HepG2 (cell line): ENCODE results near the gene RPL19. TPM values are rescaled to one million over a fixed set of nuclear protein-coding genes. Genes with fewer than 3 reads are reported as not detected.

Experiments used
- ATRX ChIP-seq: sonication (generic); formaldehyde crosslinking; IDR thresholded peaks from 2 replicates; pipeline ENCODE4 v1.4.0; 2020; ENCODE audit warnings: missing genetic modification reagents, borderline replicate concordance
- GPN1 ChIP-seq: sonication (generic); formaldehyde crosslinking; IDR thresholded peaks from 2 replicates; pipeline ENCODE4 v1.5.1; 2020; ENCODE audit warnings: missing genetic modification reagents, borderline replicate concordance
- MTF1 ChIP-seq: sonication (generic); formaldehyde crosslinking; IDR thresholded peaks from 2 replicates; pipeline ENCODE4 v1.5.0; 2020; ENCODE audit warnings: missing genetic modification reagents
- NFRKB ChIP-seq: fragments of 450-650 bp; IDR thresholded peaks from 2 replicates; pipeline ENCODE4 v1.6.1; 2017
- NR3C1 ChIP-seq: sonication (generic); formaldehyde crosslinking; IDR thresholded peaks from 2 replicates; pipeline ENCODE4 v1.4.0; 2020; ENCODE audit warnings: missing genetic modification reagents
- SCMH1 ChIP-seq: sonication (generic); formaldehyde crosslinking; IDR thresholded peaks from 2 replicates; pipeline ENCODE4 v1.9.0; 2021; ENCODE audit warnings: missing genetic modification reagents, mild to moderate bottlenecking, borderline replicate concordance
- SOX13 ChIP-seq, 3 experiments: fragments of 450-650 bp in 1 of 3; sonication (generic) in 1 of 3; formaldehyde crosslinking in 1 of 3; IDR thresholded peaks in 2 of 3; conservative IDR thresholded peaks in 1 of 3; 2 replicates each; pipeline versions ENCODE4 v1.5.0 to v1.6.1; 2016 to 2020; ENCODE audit warnings: antibody characterized with exemption in 1 of 3, mild to moderate bottlenecking in 1 of 3, missing compliant biosample characterization in 1 of 3, missing genetic modification reagents in 1 of 3, moderate library complexity in 1 of 3
- SP140L ChIP-seq: sonication (generic); formaldehyde crosslinking; IDR thresholded peaks from 2 replicates; pipeline ENCODE4 v1.4.0; 2020; ENCODE audit warnings: missing genetic modification reagents, borderline replicate concordance
- TOE1 ChIP-seq: sonication (generic); formaldehyde crosslinking; IDR thresholded peaks from 2 replicates; pipeline ENCODE4 v1.4.0; 2020; ENCODE audit warnings: mild to moderate bottlenecking, missing genetic modification reagents
- XBP1 ChIP-seq: sonication (generic); formaldehyde crosslinking; IDR thresholded peaks from 2 replicates; pipeline ENCODE4 v1.5.0; 2020; ENCODE audit warnings: missing genetic modification reagents
- ZIK1 ChIP-seq: sonication (generic); formaldehyde crosslinking; IDR thresholded peaks from 2 replicates; pipeline ENCODE4 v1.5.0; 2020; ENCODE audit warnings: mild to moderate bottlenecking, low read depth, missing genetic modification reagents, borderline replicate concordance
- ZNF10 ChIP-seq: sonication (generic); formaldehyde crosslinking; IDR thresholded peaks from 2 replicates; pipeline ENCODE4 v1.4.0; 2020; ENCODE audit warnings: mild to moderate bottlenecking, low read depth, missing genetic modification reagents, borderline replicate concordance
- ZNF282 ChIP-seq: fragments of 450-650 bp; IDR thresholded peaks from 2 replicates; pipeline ENCODE4 v1.6.1; 2018; ENCODE audit not compliant: partially characterized antibody
- ZNF430 ChIP-seq: sonication (generic); formaldehyde crosslinking; IDR thresholded peaks from 2 replicates; pipeline ENCODE4 v1.9.0; 2021; ENCODE audit warnings: mild to moderate bottlenecking, missing genetic modification reagents
- ZNF564 ChIP-seq: sonication (generic); formaldehyde crosslinking; IDR thresholded peaks from 2 replicates; pipeline ENCODE4 v1.8.1; 2023; ENCODE audit warnings: mild to moderate bottlenecking, missing genetic modification reagents
- ZNF572 ChIP-seq: sonication (generic); formaldehyde crosslinking; IDR thresholded peaks from 2 replicates; pipeline ENCODE4 v1.5.1; 2020; ENCODE audit warnings: mild to moderate bottlenecking, missing genetic modification reagents
- ZNF672 ChIP-seq: sonication (generic); formaldehyde crosslinking; IDR thresholded peaks from 2 replicates; pipeline ENCODE4 v1.8.1; 2022; ENCODE audit warnings: missing genetic modification reagents
- ZNF713 ChIP-seq: sonication (generic); formaldehyde crosslinking; IDR thresholded peaks from 2 replicates; pipeline ENCODE4 v1.4.0; 2020; ENCODE audit warnings: mild to moderate bottlenecking, missing genetic modification reagents
- ZNF776 ChIP-seq: sonication (generic); formaldehyde crosslinking; IDR thresholded peaks from 2 replicates; pipeline ENCODE4 v1.4.0; 2020; ENCODE audit warnings: mild to moderate bottlenecking, missing genetic modification reagents
- polyA plus RNA-seq, 8 experiments: library from polyadenylated mRNA; depleted of rRNA in 3 of 8; stranded (reverse) in 7 of 8; unstranded in 1 of 8; fragments of >200 nt; fragmentation: Illumina TruSeq in 4 of 8; extraction: Trizol in 4 of 8; gene quantifications; 2 replicates each; pipeline versions ENCODE4 v1.2.1 to v1.2.3, GENCODE V29; 2011 to 2016; ENCODE audit warnings: low read depth in 4 of 8, missing spikeins in 1 of 8, mixed read lengths in 1 of 8; ENCODE audit not compliant: insufficient read depth in 1 of 8
- total RNA-seq, 5 experiments: library from RNA; depleted of rRNA; stranded (reverse); fragments of >200 nt; fragmentation: Illumina TruSeq; extraction: Trizol; gene quantifications; 2 replicates each; pipeline ENCODE4 v1.2.3, GENCODE V29; 2016; ENCODE audit warnings: low read depth in 1 of 5
- TF ChIP-seq, protein P1 (sequence below): sonication (generic); formaldehyde crosslinking; IDR thresholded peaks from 2 replicates; pipeline ENCODE4 v1.4.0; 2020; ENCODE audit warnings: missing genetic modification reagents, borderline replicate concordance
- TF ChIP-seq, protein P2 (sequence below): sonication (generic); formaldehyde crosslinking; IDR thresholded peaks from 2 replicates; pipeline ENCODE4 v1.8.0; 2023; ENCODE audit warnings: mild to moderate bottlenecking, missing genetic modification reagents
- TF ChIP-seq, protein P3 (sequence below): sonication (generic); formaldehyde crosslinking; IDR thresholded peaks from 2 replicates; pipeline ENCODE4 v1.8.0; 2022; ENCODE audit warnings: missing genetic modification reagents, mild to moderate bottlenecking, inconsistent platforms, borderline replicate concordance
- TF ChIP-seq, protein P4 (sequence below): sonication (generic); formaldehyde crosslinking; IDR thresholded peaks from 2 replicates; pipeline ENCODE4 v1.4.0; 2020; ENCODE audit warnings: missing genetic modification reagents, borderline replicate concordance

The RPL19 gene
- total and polyA plus RNA-seq, 2 of the 13 experiments (the other 11 are each of a cell fraction or from before 2014, with no cell fraction given), result 2,522 to 2,768 TPM

DNA sequence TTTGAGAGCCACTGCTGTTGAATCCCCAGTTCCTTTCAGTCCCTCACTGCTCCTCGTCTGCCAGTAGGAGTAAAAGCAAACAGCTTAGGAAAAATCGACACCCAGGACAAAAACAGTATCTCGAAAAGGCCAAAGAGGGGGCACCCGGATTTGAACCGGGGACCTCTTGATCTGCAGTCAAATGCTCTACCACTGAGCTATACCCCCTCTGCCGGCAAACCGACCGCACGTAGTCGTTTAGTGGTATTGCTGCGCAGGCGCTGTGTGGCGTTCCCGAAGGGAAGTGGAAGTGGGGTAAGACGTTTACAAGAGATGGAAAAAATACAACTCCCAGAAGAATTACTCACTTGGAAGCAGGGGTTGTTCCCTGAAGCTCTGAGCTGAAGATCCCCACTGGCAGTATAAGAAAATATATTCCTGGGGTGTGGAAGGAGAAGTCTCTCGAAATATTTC lies 46.5 kb upstream of the RPL19 start (continued):
- TF ChIP-seq SP140L (CRISPR knock-in tag) (0 out of 2 replicates have a peak, but pooled peaks have one; percentile 60), SOX13 (IDR thresholded peaks at IDR 0.05) (peak; percentile 69; the same call in 1 of the 2 replicates), SOX13 (CRISPR knock-in tag; conservative IDR thresholded peaks at IDR 0.05 in 1 of 2, IDR thresholded peaks at IDR 0.05 in 1 of 2) (peak in 1 of 2 experiments; percentile 28; a peak in 1 of 4 replicates), NFRKB (no peak), ZNF672 (CRISPR knock-in tag) (no peak), SCMH1 (CRISPR knock-in tag) (no peak), ZNF776 (CRISPR knock-in tag) (no peak), ZIK1 (CRISPR knock-in tag) (no peak), ZNF713 (CRISPR knock-in tag) (no peak), MTF1 (CRISPR knock-in tag) (no peak), NR3C1 (CRISPR knock-in tag) (no peak), GPN1 (no peak), ZNF10 (CRISPR knock-in tag) (no peak), XBP1 (CRISPR knock-in tag) (peak; percentile 72; the same call in 1 of the 2 replicates), ZNF430 (CRISPR knock-in tag) (no peak), TOE1 (CRISPR knock-in tag) (no peak), ZNF572 (CRISPR knock-in tag) (no peak), ZNF564 (CRISPR knock-in tag) (peak; percentile 30; the same call in 1 of the 2 replicates), ATRX (CRISPR knock-in tag) (no peak), ZNF282 (no peak)
- TF ChIP-seq, protein P1, sequence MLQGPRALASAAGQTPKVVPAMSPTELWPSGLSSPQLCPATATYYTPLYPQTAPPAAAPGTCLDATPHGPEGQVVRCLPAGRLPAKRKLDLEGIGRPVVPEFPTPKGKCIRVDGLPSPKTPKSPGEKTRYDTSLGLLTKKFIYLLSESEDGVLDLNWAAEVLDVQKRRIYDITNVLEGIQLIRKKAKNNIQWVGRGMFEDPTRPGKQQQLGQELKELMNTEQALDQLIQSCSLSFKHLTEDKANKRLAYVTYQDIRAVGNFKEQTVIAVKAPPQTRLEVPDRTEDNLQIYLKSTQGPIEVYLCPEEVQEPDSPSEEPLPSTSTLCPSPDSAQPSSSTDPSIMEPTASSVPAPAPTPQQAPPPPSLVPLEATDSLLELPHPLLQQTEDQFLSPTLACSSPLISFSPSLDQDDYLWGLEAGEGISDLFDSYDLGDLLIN, result peak; percentile 87; the same call in 1 of the 2 replicates
- TF ChIP-seq, protein P2, sequence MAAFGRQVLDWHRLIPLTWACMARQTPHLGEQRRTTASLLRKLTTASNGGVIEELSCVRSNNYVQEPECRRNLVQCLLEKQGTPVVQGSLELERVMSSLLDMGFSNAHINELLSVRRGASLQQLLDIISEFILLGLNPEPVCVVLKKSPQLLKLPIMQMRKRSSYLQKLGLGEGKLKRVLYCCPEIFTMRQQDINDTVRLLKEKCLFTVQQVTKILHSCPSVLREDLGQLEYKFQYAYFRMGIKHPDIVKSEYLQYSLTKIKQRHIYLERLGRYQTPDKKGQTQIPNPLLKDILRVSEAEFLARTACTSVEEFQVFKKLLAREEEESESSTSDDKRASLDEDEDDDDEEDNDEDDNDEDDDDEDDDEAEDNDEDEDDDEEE, result peak; percentile 9; the same call in 1 of the 2 replicates
- TF ChIP-seq, protein P3, sequence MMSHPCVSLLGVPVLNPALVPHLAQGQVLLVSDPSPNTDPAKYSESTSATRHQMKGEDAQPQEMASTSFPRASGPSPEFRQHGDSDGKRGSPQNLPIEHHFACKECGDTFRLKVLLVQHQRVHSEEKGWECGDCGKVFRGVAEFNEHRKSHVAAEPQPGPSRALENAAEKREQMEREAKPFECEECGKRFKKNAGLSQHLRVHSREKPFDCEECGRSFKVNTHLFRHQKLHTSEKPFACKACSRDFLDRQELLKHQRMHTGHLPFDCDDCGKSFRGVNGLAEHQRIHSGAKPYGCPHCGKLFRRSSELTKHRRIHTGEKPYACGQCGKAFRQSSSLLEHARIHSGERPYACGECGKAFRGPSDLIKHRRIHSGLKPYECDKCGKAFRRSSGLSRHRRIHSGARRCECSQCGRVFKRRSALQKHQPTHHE (CRISPR knock-in tag), result no peak; the same call in 1 of the 2 replicates
- TF ChIP-seq, protein P4, sequence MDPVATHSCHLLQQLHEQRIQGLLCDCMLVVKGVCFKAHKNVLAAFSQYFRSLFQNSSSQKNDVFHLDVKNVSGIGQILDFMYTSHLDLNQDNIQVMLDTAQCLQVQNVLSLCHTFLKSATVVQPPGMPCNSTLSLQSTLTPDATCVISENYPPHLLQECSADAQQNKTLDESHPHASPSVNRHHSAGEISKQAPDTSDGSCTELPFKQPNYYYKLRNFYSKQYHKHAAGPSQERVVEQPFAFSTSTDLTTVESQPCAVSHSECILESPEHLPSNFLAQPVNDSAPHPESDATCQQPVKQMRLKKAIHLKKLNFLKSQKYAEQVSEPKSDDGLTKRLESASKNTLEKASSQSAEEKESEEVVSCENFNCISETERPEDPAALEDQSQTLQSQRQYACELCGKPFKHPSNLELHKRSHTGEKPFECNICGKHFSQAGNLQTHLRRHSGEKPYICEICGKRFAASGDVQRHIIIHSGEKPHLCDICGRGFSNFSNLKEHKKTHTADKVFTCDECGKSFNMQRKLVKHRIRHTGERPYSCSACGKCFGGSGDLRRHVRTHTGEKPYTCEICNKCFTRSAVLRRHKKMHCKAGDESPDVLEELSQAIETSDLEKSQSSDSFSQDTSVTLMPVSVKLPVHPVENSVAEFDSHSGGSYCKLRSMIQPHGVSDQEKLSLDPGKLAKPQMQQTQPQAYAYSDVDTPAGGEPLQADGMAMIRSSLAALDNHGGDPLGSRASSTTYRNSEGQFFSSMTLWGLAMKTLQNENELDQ (CRISPR knock-in tag), result no peak
